ENCODE data around the gene NFKBIE. TPM values are rescaled to one million over a fixed set of nuclear protein-coding genes. Genes with fewer than 3 reads are reported as not detected.

Gene NFKBIE
- total and polyA plus RNA-seq, 4 donors: 3.5 to 15.8 (median 12.9) TPM

DNA sequence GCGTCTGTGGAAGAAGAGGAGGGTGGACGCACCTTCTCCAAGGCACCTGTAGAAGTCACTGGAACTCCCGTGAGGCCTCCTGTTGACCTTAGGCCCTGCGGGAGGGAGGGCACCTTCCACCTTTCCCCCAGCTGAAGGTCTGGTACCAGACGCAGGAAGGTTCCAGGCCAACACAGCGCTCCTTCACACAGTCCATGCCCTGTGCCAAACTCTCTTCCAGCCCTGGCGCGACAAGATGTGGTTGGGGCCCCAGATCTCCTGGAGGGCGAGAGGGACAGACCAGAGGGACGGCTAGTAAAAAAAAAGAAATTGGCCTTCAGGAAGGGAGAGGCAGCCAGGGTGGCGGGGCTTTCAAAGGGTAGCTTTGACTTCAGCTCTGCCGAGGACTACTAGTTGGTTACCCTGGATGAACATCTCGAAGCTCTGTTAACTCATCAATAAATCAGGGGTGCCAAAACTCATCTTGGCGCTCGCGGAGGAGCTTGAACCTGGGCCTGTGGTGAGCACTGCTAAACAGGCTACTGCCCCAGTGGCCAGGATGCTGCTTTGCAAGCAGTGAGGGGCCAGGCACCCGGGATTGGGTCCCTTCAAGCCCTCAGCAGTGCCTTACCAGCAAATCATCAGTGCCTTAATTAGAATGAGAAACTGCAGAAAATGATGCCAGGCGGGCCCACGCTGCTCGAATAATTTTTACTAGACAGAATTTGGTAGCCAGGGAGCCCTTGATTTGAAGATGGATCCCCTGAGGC is 32.9 kb upstream of the NFKBIE start:
- peak overlapping the region; percentile 45 for H3K4me3 ChIP-seq (ENCODE audit: low read depth, low read length)
- H3K36me3 ChIP-seq (ENCODE audit: control insufficient read depth, insufficient read depth, low read length): peaks cover 33% of the 10 kb centered on the region
- H3K9me3 ChIP-seq (ENCODE audit: control insufficient read depth, insufficient read depth, low read length): no peaks in the 10 kb centered on the region
- no peak overlapping the region for H3K27ac ChIP-seq (ENCODE audit: low read depth, low read length)
- WGBS (ENCODE audit: insufficient coverage): 27% methylated on average over 17 of the region's 20 CpGs
- peak in 1 of 6 donors; percentile 30 for DNase-seq (ENCODE audit: low read depth in 4 of 6, low spot score in 6 of 6)
- peaks cover 29% of the 10 kb centered on the region for H3K27me3 ChIP-seq (ENCODE audit: control insufficient read depth, insufficient read depth, low read length)
- H3K4me1 ChIP-seq (ENCODE audit: control insufficient read depth, insufficient read depth, low read length): peaks cover 21% of the 10 kb centered on the region

DNA sequence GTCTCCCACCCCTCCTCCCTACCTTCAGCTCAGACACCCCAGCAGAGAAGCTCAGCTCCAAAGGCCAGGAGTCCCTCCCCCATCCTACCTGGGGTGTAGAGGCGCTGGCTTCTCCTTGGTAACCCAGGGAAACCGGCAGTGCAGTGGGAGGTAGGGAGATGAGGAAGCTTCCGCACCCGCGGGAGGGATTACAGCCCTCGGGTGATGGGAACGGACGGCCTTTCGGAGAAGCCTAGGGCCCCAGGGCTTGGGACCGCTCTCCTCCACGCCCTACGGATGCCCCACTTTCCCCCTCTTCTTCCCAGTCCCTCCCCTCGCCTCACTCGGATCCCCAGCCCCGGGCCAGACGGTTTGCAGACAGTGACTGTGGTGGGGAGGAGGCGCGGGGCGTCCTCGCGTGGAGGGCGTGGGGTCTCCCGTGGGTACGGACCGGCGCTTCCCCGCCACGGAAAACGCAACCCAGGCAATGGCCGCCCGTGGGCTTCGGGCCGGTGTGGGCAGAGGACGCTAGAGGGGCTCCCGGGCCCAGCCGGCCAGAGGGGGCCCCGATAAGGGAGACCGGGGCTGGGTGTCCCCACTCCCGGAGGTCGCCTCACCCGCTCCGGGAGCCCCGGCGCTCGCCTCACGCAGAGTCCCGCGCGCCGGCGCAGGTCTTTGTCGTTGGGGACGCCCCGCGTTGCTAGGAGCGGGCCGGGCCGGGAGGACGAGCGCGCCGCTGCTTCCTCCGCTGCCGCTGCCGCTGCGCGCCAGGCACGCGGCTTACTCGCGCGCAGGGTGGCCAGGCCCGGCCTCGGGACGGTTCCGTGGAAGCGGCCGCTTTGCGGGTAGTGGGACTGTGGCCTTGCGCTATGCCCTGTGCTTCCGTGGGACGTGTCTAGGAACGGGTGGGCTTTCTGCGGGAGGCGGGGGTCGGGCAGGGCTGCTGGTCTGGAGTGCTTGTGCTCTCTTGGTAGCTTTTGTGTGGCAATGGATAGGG is 32.0 kb upstream of the NFKBIE start:
- Histone ChIP-seq H3K36me3 (ENCODE audit: control insufficient read depth, insufficient read depth, low read length) (peaks cover 24% of the 10 kb centered on the region), H3K4me3 (ENCODE audit: low read depth, low read length) (peak overlapping the region; percentile 66), H3K4me1 (ENCODE audit: control insufficient read depth, insufficient read depth, low read length) (peaks cover 21% of the 10 kb centered on the region), H3K27me3 (ENCODE audit: control insufficient read depth, insufficient read depth, low read length) (peaks cover 29% of the 10 kb centered on the region), H3K27ac (ENCODE audit: low read depth, low read length) (no peak overlapping the region), H3K9me3 (ENCODE audit: control insufficient read depth, insufficient read depth, low read length) (no peaks in the 10 kb centered on the region)
- peak; percentile 40 to 90 (median 54) for DNase-seq (ENCODE audit: low read depth in 4 of 6, low spot score in 6 of 6)
- 0% methylated on average over 84 of the region's 86 CpGs for WGBS (ENCODE audit: insufficient coverage)

DNA sequence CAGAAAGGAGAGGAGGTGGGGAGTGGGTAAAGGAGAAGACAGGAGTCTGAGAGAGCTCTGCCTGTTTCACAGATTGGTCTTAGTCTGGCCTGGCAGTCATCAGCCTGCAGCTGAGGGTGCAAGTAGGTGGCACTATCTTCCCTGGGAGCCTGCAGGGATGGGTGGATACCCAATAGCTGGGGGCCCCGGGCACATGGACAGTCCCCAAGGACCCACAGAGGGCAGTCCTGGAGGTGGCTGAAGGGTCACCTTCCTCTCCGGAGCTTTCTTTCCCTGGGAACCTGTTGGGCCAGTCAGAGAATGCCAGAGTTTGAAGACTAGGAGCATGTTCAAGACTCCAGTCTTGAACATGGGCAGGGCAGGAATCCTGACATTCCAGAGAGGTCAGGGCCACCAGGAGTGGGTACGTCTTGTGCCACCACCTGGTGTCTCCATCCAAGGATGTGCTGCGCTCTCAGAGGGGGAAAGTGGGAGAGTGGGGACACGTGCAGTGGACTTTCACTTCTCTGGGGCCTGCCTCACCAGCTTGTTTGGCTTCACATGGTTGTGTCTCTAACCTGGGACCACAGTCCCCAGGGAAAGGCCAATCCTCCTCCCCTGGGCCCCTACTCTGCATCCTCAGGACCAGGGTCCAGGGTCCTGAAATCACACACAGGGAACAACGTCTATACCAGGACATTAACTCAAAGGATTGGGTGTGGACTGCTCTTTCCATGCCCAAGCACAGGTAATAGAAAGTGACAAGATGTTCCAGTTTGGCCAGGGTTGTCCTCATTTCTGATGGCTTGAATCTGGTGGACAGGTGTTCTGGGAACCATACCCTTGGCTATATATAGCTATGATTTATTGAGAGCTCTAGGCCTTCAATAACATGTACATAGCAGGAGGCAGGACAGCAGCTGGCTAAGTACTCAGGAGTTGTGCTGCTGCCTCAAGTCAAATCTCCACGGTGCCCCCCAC is 29.8 kb upstream of the NFKBIE start:
- no peaks in the 10 kb centered on the region for H3K9me3 ChIP-seq (ENCODE audit: control insufficient read depth, insufficient read depth, low read length)
- H3K27ac ChIP-seq (ENCODE audit: low read depth, low read length): no peak overlapping the region
- peaks cover 29% of the 10 kb centered on the region for H3K27me3 ChIP-seq (ENCODE audit: control insufficient read depth, insufficient read depth, low read length)
- DNase-seq (ENCODE audit: low read depth in 4 of 6, low spot score in 6 of 6): no peak
- 81% methylated on average over 4 of the region's 7 CpGs for WGBS (ENCODE audit: insufficient coverage)
- H3K4me3 ChIP-seq (ENCODE audit: low read depth, low read length): no peak overlapping the region
- peaks cover 21% of the 10 kb centered on the region for H3K4me1 ChIP-seq (ENCODE audit: control insufficient read depth, insufficient read depth, low read length)
- peaks cover 2% of the 10 kb centered on the region for H3K36me3 ChIP-seq (ENCODE audit: control insufficient read depth, insufficient read depth, low read length)

DNA sequence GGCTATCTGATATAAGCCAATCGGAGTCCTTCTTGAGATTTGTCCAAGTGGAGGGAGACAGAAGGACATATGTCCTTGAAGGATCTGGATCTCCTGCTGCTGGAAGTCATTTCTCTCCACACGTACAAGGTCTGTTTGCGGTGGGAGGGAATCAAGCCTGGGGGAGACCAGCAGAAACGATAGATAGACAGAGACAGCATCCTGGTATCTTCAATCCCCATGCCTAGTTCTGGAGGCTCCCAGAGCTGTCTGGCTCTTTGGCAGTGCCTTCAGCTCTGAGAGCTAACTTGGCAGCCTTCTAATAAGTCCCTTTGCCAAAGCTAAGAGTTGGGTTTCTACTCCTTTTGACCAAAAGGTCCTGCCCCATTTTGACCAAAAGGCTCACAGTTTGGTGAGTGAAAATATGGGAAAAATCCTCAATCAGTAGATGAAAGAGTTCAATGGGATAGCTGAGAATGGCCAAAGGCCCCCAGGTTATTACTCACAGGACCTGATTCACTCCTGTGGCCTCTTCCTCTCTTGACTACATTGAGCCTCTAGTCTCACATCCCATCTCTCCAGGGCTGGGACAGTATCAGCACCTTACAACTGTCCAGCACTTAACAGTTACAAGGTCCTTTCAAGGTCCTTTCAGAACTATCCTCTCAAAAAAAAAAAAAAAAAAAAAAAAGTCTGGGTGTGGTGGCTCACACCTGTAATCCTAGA is 27.5 kb upstream of the NFKBIE start:
- Histone ChIP-seq H3K4me3 (ENCODE audit: low read depth, low read length) (no peak overlapping the region), H3K36me3 (ENCODE audit: control insufficient read depth, insufficient read depth, low read length) (no peaks in the 10 kb centered on the region), H3K27me3 (ENCODE audit: control insufficient read depth, insufficient read depth, low read length) (peaks cover 26% of the 10 kb centered on the region), H3K9me3 (ENCODE audit: control insufficient read depth, insufficient read depth, low read length) (no peaks in the 10 kb centered on the region), H3K27ac (ENCODE audit: low read depth, low read length) (no peak overlapping the region), H3K4me1 (ENCODE audit: control insufficient read depth, insufficient read depth, low read length) (peaks cover 14% of the 10 kb centered on the region)
- WGBS (ENCODE audit: insufficient coverage): 83% methylated on average over 4 of the region's 4 CpGs
- no peak for DNase-seq (ENCODE audit: low read depth in 4 of 6, low spot score in 6 of 6)

DNA sequence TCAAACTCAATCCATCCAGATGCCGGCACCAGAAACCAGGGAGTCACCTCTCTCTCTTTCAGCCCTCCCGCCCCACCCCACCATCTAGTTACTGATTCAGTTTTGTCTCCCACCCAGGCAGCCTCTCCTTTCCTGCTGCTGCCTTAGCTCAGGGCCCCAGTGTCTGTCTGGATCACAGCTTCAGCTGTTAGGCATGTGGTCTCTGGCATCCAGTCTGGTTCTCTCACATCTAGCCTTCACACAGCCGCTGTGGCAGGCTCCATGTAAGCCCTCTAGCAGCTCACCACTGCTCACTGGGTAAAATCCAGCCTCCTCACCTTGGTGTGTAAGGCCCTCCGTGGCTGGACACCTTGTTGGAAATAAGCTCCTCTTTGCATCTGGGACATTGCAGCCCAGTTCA is 26.5 kb upstream of the NFKBIE start:
- Histone ChIP-seq H3K36me3 (ENCODE audit: control insufficient read depth, insufficient read depth, low read length) (peaks cover 4% of the 10 kb centered on the region), H3K27ac (ENCODE audit: low read depth, low read length) (no peak overlapping the region), H3K4me1 (ENCODE audit: control insufficient read depth, insufficient read depth, low read length) (peaks cover 5% of the 10 kb centered on the region), H3K4me3 (ENCODE audit: low read depth, low read length) (no peak overlapping the region), H3K27me3 (ENCODE audit: control insufficient read depth, insufficient read depth, low read length) (peaks cover 18% of the 10 kb centered on the region), H3K9me3 (ENCODE audit: control insufficient read depth, insufficient read depth, low read length) (no peaks in the 10 kb centered on the region)
- WGBS (ENCODE audit: insufficient coverage): 86% methylated on average over 4 of the region's 4 CpGs
- no peak for DNase-seq (ENCODE audit: low read depth in 4 of 6, low spot score in 6 of 6)

DNA sequence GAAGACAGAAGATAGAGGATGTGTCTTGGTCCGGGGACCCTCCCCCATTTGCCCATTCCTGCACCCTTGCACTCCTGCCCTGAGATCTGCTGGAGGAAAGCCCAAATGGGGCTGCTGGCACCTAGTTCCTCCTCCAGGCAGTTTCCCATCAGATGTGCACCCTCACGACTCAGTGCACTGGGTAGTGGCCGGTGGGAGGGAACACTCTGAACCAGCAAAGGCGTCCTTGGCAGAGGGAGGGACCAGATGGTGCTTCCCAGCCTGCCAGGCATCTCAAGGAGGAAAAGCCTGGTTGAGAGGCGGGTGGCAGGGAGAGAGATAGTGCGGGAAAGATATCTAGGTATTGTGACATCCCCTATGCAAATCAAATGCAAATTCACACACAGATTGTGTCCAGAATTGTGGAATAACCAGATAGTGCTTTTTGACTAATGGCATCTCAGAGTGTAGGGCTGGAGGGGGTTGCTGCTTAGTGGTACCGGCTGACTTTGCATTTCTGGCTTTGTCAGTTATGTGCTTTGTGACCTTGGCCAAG is 24.4 kb upstream of the NFKBIE start:
- Histone ChIP-seq H3K27me3 (ENCODE audit: control insufficient read depth, insufficient read depth, low read length) (peaks cover 2% of the 10 kb centered on the region), H3K9me3 (ENCODE audit: control insufficient read depth, insufficient read depth, low read length) (no peaks in the 10 kb centered on the region), H3K36me3 (ENCODE audit: control insufficient read depth, insufficient read depth, low read length) (peaks cover 15% of the 10 kb centered on the region), H3K4me1 (ENCODE audit: control insufficient read depth, insufficient read depth, low read length) (peaks cover under 1% of the 10 kb centered on the region), H3K4me3 (ENCODE audit: low read depth, low read length) (no peak overlapping the region), H3K27ac (ENCODE audit: low read depth, low read length) (no peak overlapping the region)
- WGBS (ENCODE audit: insufficient coverage): 63% methylated on average over 4 of the region's 7 CpGs
- peak in 1 of 6 donors; percentile 96 for DNase-seq (ENCODE audit: low read depth in 4 of 6, low spot score in 6 of 6)

DNA sequence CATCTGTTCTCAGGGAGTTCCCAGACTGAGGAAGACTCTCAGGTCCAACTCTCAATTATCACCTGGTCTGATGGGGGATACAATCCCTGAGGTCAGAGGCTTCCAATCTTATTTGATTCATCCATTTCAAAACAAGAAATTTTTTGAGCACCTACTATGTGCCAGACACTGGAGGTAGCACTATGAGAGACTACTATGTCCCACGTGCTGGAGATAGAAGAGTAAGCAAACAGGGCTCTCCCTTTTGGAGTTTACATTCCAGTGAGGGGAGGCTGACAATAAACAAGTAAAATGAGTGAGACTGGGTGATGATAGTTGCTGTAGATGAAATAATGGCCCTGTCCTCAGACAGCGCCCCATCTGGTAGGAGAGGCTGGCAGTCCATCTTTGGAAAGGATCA is 21.4 kb upstream of the NFKBIE start:
- Histone ChIP-seq H3K36me3 (ENCODE audit: control insufficient read depth, insufficient read depth, low read length) (peaks cover 18% of the 10 kb centered on the region), H3K9me3 (ENCODE audit: control insufficient read depth, insufficient read depth, low read length) (no peaks in the 10 kb centered on the region), H3K27ac (ENCODE audit: low read depth, low read length) (no peak overlapping the region), H3K4me3 (ENCODE audit: low read depth, low read length) (no peak overlapping the region), H3K4me1 (ENCODE audit: control insufficient read depth, insufficient read depth, low read length) (peaks cover 5% of the 10 kb centered on the region), H3K27me3 (ENCODE audit: control insufficient read depth, insufficient read depth, low read length) (no peaks in the 10 kb centered on the region)
- DNase-seq (ENCODE audit: low read depth in 4 of 6, low spot score in 6 of 6): no peak
- 53% methylated on average over 2 of the region's 2 CpGs for WGBS (ENCODE audit: insufficient coverage)

DNA sequence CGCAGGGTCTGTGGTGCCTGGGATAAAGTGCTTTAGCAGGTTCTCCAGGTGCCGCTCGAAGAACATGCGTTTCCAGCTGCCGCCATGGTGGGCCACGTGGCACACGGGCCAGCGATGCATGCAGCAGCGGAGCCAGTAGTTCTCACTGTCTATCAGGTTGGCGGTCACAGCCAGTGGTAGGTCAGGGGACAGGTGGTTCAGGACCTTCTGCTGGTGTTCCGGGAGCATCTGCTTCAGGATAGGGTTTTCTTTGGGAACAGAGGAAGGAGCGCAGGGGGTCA is 20.9 kb upstream of the NFKBIE start:
- H3K27ac ChIP-seq (ENCODE audit: low read depth, low read length): no peak overlapping the region
- H3K27me3 ChIP-seq (ENCODE audit: control insufficient read depth, insufficient read depth, low read length): no peaks in the 10 kb centered on the region
- no peak for DNase-seq (ENCODE audit: low read depth in 4 of 6, low spot score in 6 of 6)
- H3K4me3 ChIP-seq (ENCODE audit: low read depth, low read length): no peak overlapping the region
- WGBS (ENCODE audit: insufficient coverage): 90% methylated on average over 12 of the region's 12 CpGs
- H3K36me3 ChIP-seq (ENCODE audit: control insufficient read depth, insufficient read depth, low read length): peaks cover 18% of the 10 kb centered on the region
- H3K4me1 ChIP-seq (ENCODE audit: control insufficient read depth, insufficient read depth, low read length): peaks cover 5% of the 10 kb centered on the region
- H3K9me3 ChIP-seq (ENCODE audit: control insufficient read depth, insufficient read depth, low read length): no peaks in the 10 kb centered on the region

All from spinal cord (tissue), 10 donors.